NT2/D1 (cell line): ENCODE data around the gene ZBED2.

Experiments used
- DNase-seq: peaks from one replicate; pipeline ENCODE4 v3.0.0-alpha.2; 2011; ENCODE audit warnings: low read depth, low spot score
- H3K27me3 ChIP-seq: 2 replicates; pipeline ENCODE4 v1.6.0; 2011; ENCODE audit warnings: mild to moderate bottlenecking; ENCODE audit not compliant: insufficient read length, insufficient read depth
- H3K36me3 ChIP-seq: 2 replicates; pipeline ENCODE4 v1.6.1; 2011; ENCODE audit warnings: mild to moderate bottlenecking, low read length, mixed read lengths; ENCODE audit not compliant: insufficient read depth, insufficient read length
- H3K4me1 ChIP-seq: 2 replicates; pipeline ENCODE4 v1.5.1; 2011; ENCODE audit not compliant: insufficient read depth, insufficient read length
- H3K4me3 ChIP-seq: 2 replicates; pipeline ENCODE4 v1.5.1; 2011; ENCODE audit warnings: low read depth; ENCODE audit not compliant: insufficient read length
- H3K9ac ChIP-seq: 2 replicates; pipeline ENCODE4 v1.6.0; 2011; ENCODE audit warnings: low read depth; ENCODE audit not compliant: insufficient read length
- H3K9me3 ChIP-seq: 2 replicates; pipeline ENCODE4 v1.5.1; 2011; ENCODE audit warnings: mild to moderate bottlenecking, low read length; ENCODE audit not compliant: insufficient read depth
- SUZ12 ChIP-seq: IDR thresholded peaks from 2 replicates; pipeline ENCODE4 v1.6.1; 2011; ENCODE audit not compliant: insufficient read length, insufficient read depth; ENCODE audit errors: extremely low read depth
- YY1 ChIP-seq: IDR thresholded peaks from 2 replicates; pipeline ENCODE4 v1.6.1; 2011; ENCODE audit not compliant: insufficient read length, insufficient read depth
- ZNF274 ChIP-seq: IDR thresholded peaks from 2 replicates; pipeline ENCODE4 v1.6.1; 2011; ENCODE audit warnings: mild to moderate bottlenecking, low read depth, low read length

The ZBED2 gene

GRCh38 chr3:111585217-111585616 lies 9.9 kb downstream of the ZBED2 start:
- Histone ChIP-seq H3K4me3 (no peak overlapping the region), H3K9me3 (peaks cover 28% of the 10 kb centered on the region), H3K4me1 (no peaks in the 10 kb centered on the region), H3K9ac (no peak overlapping the region), H3K36me3 (no peaks in the 10 kb centered on the region), H3K27me3 (no peaks in the 10 kb centered on the region)
- TF ChIP-seq YY1: no peak
- no peak for TF ChIP-seq SUZ12
- TF ChIP-seq ZNF274: no peak
- no peak for DNase-seq

- no peak for TF ChIP-seq ZNF274
- no peak for TF ChIP-seq YY1
- no peak for TF ChIP-seq SUZ12
- Histone ChIP-seq H3K9me3 (peaks cover 28% of the 10 kb centered on the region), H3K4me1 (no peaks in the 10 kb centered on the region), H3K4me3 (no peak overlapping the region), H3K27me3 (no peaks in the 10 kb centered on the region), H3K36me3 (no peaks in the 10 kb centered on the region), H3K9ac (no peak overlapping the region)
- DNase-seq: no peak
These were observed 10.4 kb downstream of the ZBED2 start for GRCh38 chr3:111584744-111585143.

DNA sequence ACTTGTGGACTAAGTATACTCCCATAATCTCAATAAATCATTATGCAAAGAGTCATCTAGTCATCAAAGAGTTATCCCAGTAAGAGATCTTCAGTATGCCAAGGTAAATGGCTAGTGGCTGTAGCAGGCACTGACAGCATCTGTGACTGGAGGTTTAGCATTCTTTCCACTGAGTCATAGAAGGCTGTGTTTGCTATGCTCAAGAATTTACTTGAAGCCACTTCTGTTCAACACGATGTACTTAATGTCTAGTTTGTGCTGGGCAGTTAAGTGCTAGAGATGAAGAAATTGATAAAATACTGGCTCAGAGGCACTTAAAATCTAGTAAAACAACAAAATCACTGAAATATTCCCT lies 13.0 kb downstream of the ZBED2 start:
- Histone ChIP-seq H3K36me3 (no peaks in the 10 kb centered on the region), H3K27me3 (no peaks in the 10 kb centered on the region), H3K4me1 (no peaks in the 10 kb centered on the region), H3K9me3 (peaks cover 22% of the 10 kb centered on the region), H3K4me3 (no peak overlapping the region), H3K9ac (no peak overlapping the region)
- no peak for DNase-seq
- TF ChIP-seq ZNF274 (no peak), SUZ12 (no peak), YY1 (no peak)

DNA sequence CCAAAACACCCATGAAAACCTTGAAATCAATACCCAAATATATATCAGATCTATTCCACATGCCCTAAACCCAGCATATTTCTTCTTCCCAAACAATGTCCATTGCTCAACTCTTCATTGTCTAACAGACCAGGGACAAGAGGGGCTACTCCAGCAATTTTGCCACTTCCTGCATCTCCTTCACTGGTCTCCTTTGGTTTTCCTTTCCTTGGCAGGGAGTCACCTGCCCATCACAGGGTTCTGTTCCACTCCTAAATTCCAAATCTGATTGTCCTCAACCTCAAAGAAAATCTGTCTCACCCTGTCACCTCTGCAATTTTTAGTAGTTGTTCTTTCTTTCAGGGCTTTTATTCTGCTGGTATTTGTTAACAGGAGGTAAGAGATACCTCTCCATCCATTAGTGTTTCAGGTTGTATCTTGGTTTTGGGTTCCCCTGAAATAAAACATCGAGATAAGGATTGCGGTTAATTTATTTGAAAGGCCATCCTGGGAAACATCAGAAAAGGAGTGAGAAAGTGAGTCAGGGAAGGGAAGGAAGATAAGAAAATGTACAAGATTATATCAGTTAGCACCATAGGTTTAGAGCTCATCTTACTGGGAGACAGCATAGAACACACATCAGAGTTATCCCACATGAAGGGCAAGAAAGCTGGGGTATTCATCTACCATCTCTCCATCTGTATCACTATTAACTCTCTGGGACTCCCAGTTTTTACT lies 13.6 kb downstream of the ZBED2 start:
- peaks cover 17% of the 10 kb centered on the region for H3K9me3 ChIP-seq
- no peaks in the 10 kb centered on the region for H3K4me1 ChIP-seq
- H3K27me3 ChIP-seq: no peaks in the 10 kb centered on the region
- no peaks in the 10 kb centered on the region for H3K36me3 ChIP-seq
- H3K9ac ChIP-seq: no peak overlapping the region
- TF ChIP-seq YY1: no peak
- no peak for TF ChIP-seq ZNF274
- no peak for TF ChIP-seq SUZ12
- DNase-seq: no peak
- no peak overlapping the region for H3K4me3 ChIP-seq

GRCh38 chr3:111579495-111579894 lies 15.7 kb downstream of the ZBED2 start:
- Histone ChIP-seq H3K36me3 (no peaks in the 10 kb centered on the region), H3K9me3 (peaks cover 13% of the 10 kb centered on the region; the same call in 1 of the 2 replicates)

DNA sequence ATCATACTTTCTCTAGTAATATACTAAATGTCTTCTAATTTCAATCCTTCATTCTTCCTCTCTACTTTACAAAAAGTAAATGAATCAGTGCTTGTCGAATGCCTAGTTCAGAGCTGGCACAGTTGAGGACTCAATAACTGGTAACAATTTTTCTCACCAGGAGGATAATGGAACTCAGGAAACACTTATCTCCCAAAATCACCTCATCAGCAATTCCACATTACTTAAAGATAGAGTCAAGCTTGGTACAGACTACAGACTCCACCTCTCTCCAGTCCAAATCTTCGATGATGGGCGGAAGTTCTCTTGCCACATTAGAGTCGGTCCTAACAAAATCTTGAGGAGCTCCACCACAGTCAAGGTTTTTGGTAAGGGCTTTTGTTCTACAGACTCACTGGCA lies 16.3 kb downstream of the ZBED2 start:
- DNase-seq: no peak
- Histone ChIP-seq H3K36me3 (no peaks in the 10 kb centered on the region), H3K9me3 (peaks cover 13% of the 10 kb centered on the region; the same call in 1 of the 2 replicates), H3K9ac (no peak overlapping the region), H3K27me3 (no peaks in the 10 kb centered on the region), H3K4me1 (no peaks in the 10 kb centered on the region), H3K4me3 (no peak overlapping the region)
- TF ChIP-seq YY1: no peak
- TF ChIP-seq ZNF274: no peak
- TF ChIP-seq SUZ12: no peak

More at GRCh38 chr3:111579495-111579894, 15.7 kb downstream of the ZBED2 start:
- TF ChIP-seq ZNF274 (no peak), SUZ12 (no peak), YY1 (no peak)
- Histone ChIP-seq H3K4me1 (no peaks in the 10 kb centered on the region), H3K9ac (no peak overlapping the region), H3K4me3 (no peak overlapping the region), H3K27me3 (no peaks in the 10 kb centered on the region)
- no peak for DNase-seq

- DNase-seq: peak; percentile 11
- H3K4me1 ChIP-seq: no peaks in the 10 kb centered on the region
- H3K4me3 ChIP-seq: no peak overlapping the region
- no peaks in the 10 kb centered on the region for H3K27me3 ChIP-seq
- no peaks in the 10 kb centered on the region for H3K36me3 ChIP-seq
- peaks cover 6% of the 10 kb centered on the region; the same call in 1 of the 2 replicates for H3K9me3 ChIP-seq
- H3K9ac ChIP-seq: no peak overlapping the region
- TF ChIP-seq ZNF274: no peak
These were observed 17.1 kb downstream of the ZBED2 start for GRCh38 chr3:111577798-111578685.
